GM12878 (cell line): ENCODE results near the gene PLCG1. TPM values are rescaled to one million over a fixed set of nuclear protein-coding genes. Genes with fewer than 3 reads are reported as not detected.

Experiments used
- ATAC-seq: fragments of 200-7000 bp; cut with Tn5 transposase; 3 replicates; pipeline ENCODE4 v1.9.1; 2020; ENCODE audit warnings: mild to moderate bottlenecking, moderate library complexity
- BruUV-seq: library from RNA; stranded (reverse); fragments of 400-500 nt; replicated peaks from 2 replicates; lab custom pipeline; 2021; lab: Mats Ljungman, UMichigan
- CTCF ChIA-PET: fragments of 300-600 bp; sonication (Branson Sonifier 250); formaldehyde crosslinking; extraction: SDS; loops from one replicate; lab custom pipeline; 2021; ENCODE audit warnings: inconsistent platforms; lab: Yijun Ruan, JAX
- POLR2A ChIA-PET: fragments of 350-600 bp; formaldehyde crosslinking; extraction: SDS; loops from one replicate; lab custom pipeline; 2021; ENCODE audit warnings: inconsistent platforms; lab: Charles Lee
- RAD21 ChIA-PET: fragments of 300-600 bp; sonication (Branson Sonifier 250); formaldehyde crosslinking; loops from one replicate; lab custom pipeline; 2023; ENCODE audit warnings: antibody characterized with exemption; ENCODE audit not compliant: unreplicated experiment; lab: Charles Lee
- SMC1A ChIA-PET: fragments of 300-600 bp; sonication (Branson Sonifier 250); formaldehyde crosslinking; loops from one replicate; lab custom pipeline; 2023; ENCODE audit not compliant: unreplicated experiment, uncharacterized antibody; lab: Charles Lee
- DNase-seq: peaks from one replicate; pipeline ENCODE4 v3.0.0-alpha.2; 2011; ENCODE audit warnings: low read depth, low spot score
- FAIRE-seq: peaks from 3 replicates; lab custom pipeline; 2011; peaks lifted over from hg19 to GRCh38; lab: Jason Lieb, UNC
- H2AFZ ChIP-seq: 2 replicates; pipeline ENCODE4 v1.6.0; 2011; ENCODE audit warnings: low read depth, low read length, control low read depth; ENCODE audit not compliant: control insufficient read depth
- H3K27ac ChIP-seq: 2 replicates; pipeline ENCODE4 v1.5.1; 2011; ENCODE audit warnings: control low read depth; ENCODE audit not compliant: control insufficient read depth, insufficient read depth
- H3K27me3 ChIP-seq, 2 experiments: replicated peaks in 1 of 2; 2 replicates each; pipeline versions ENCODE4 v1.6.0 to v1.6.1; 2011; ENCODE audit warnings: low read length in 1 of 2; ENCODE audit not compliant: control insufficient read depth in 2 of 2, insufficient read depth in 2 of 2
- H3K36me3 ChIP-seq, 2 experiments: 2 replicates each; pipeline ENCODE4 v1.5.1; 2011; ENCODE audit warnings: low read length in 1 of 2; ENCODE audit not compliant: control insufficient read depth in 2 of 2, insufficient read depth in 2 of 2
- H3K4me1 ChIP-seq: 2 replicates; pipeline ENCODE4 v1.6.1; 2011; ENCODE audit warnings: mild to moderate bottlenecking, low read length, moderate library complexity, mixed read lengths; ENCODE audit not compliant: control insufficient read depth, insufficient read depth
- H3K4me2 ChIP-seq: 2 replicates; pipeline ENCODE4 v1.6.0; 2011; ENCODE audit warnings: control low read depth; ENCODE audit not compliant: control insufficient read depth, insufficient read depth
- H3K4me3 ChIP-seq: fragments of 200-600 bp; sonication (generic); 2 replicates; pipeline ENCODE4 v1.5.1; 2016
- H3K79me2 ChIP-seq: 2 replicates; pipeline ENCODE4 v1.6.0; 2011; ENCODE audit warnings: low read length; ENCODE audit not compliant: control insufficient read depth, insufficient read depth
- H3K9ac ChIP-seq: 2 replicates; pipeline ENCODE4 v1.8.0; 2011; ENCODE audit warnings: low read length, control low read depth, mixed read lengths; ENCODE audit not compliant: control insufficient read depth, insufficient read depth
- H3K9me3 ChIP-seq: replicated peaks from 3 replicates; pipeline ENCODE4 v1.5.1; 2011; ENCODE audit warnings: mild to moderate bottlenecking, low read length; ENCODE audit not compliant: control insufficient read depth, insufficient read depth
- H4K20me1 ChIP-seq: 2 replicates; pipeline ENCODE4 v1.6.0; 2011; ENCODE audit not compliant: control insufficient read depth, insufficient read depth
- BACH1 ChIP-seq: fragments of 450-650 bp; IDR thresholded peaks from 2 replicates; pipeline ENCODE4 v1.6.1; 2017; ENCODE audit warnings: mild to moderate bottlenecking, borderline replicate concordance
- BCL3 ChIP-seq: IDR thresholded peaks from 2 replicates; pipeline ENCODE4 v1.6.1; 2011; ENCODE audit warnings: borderline replicate concordance, low read depth, mild to moderate bottlenecking, moderate library complexity, low read length; ENCODE audit not compliant: insufficient read depth, poor library complexity, severe bottlenecking
- BCLAF1 ChIP-seq: fragments of 450-650 bp; IDR thresholded peaks from 2 replicates; pipeline ENCODE4 v1.6.1; 2017; ENCODE audit warnings: antibody characterized with exemption, mild to moderate bottlenecking, moderate library complexity
- CREM ChIP-seq: IDR thresholded peaks from 2 replicates; pipeline ENCODE4 v1.6.1; 2014; ENCODE audit warnings: antibody characterized with exemption, low read depth
- FOS ChIP-seq: IDR thresholded peaks from 3 replicates; pipeline ENCODE4 v1.6.1; 2011; ENCODE audit warnings: borderline replicate concordance; ENCODE audit not compliant: insufficient read length; ENCODE audit errors: extremely low read depth
- IRF5 ChIP-seq: fragments of 450-650 bp; IDR thresholded peaks from 2 replicates; pipeline ENCODE4 v1.6.1; 2017; ENCODE audit warnings: borderline replicate concordance
- KAT2A ChIP-seq: conservative IDR thresholded peaks from 2 replicates; pipeline ENCODE4 v1.6.1; 2011; ENCODE audit warnings: low read depth, low read length; ENCODE audit not compliant: control insufficient read depth
- MTA3 ChIP-seq: IDR thresholded peaks from 2 replicates; pipeline ENCODE4 v1.6.1; 2012; ENCODE audit warnings: low read length, inconsistent platforms, borderline replicate concordance
- NFYA ChIP-seq: IDR thresholded peaks from 2 replicates; pipeline ENCODE4 v1.6.1; 2011; ENCODE audit warnings: low read depth, mild to moderate bottlenecking, low read length, improper control_type of control experiment, borderline replicate concordance
- NKRF ChIP-seq: fragments of 450-650 bp; conservative IDR thresholded peaks from 2 replicates; pipeline ENCODE4 v1.6.1; 2017; ENCODE audit warnings: mild to moderate bottlenecking, moderate library complexity
- POU2F2 ChIP-seq: IDR thresholded peaks from 3 replicates; pipeline ENCODE4 v1.6.1; 2011; ENCODE audit warnings: low read depth, mild to moderate bottlenecking, low read length, borderline replicate concordance
- SMAD1 ChIP-seq: fragments of 450-650 bp; IDR thresholded peaks from 2 replicates; pipeline ENCODE4 v1.6.1; 2018; ENCODE audit warnings: mild to moderate bottlenecking, low read depth; ENCODE audit not compliant: partially characterized antibody
- SUPT20H ChIP-seq: IDR thresholded peaks from 2 replicates; pipeline ENCODE4 v1.6.1; 2011; ENCODE audit warnings: low read depth, mild to moderate bottlenecking, low read length, moderate library complexity, borderline replicate concordance; ENCODE audit not compliant: control insufficient read depth
- ZNF24 ChIP-seq: fragments of 450-650 bp; IDR thresholded peaks from 2 replicates; pipeline ENCODE4 v1.6.1; 2017; ENCODE audit warnings: antibody characterized with exemption, mild to moderate bottlenecking
- WGBS: methylation state at CpG from one replicate; pipeline ENCODE4 v1.1.6; 2016; ENCODE audit warnings: low lambda C conversion rate; ENCODE audit not compliant: insufficient replicate concordance, insufficient coverage; ENCODE audit errors: missing lambda C conversion rate; 5-methylcytosine and 5-hydroxymethylcytosine counted together
- in situ Hi-C: fragments of 300-500 bp; cut with MboI; formaldehyde crosslinking; loops from 9 replicates; pipeline ENCODE4 v1.14.3; 2018; ENCODE audit warnings: mixed read lengths
- intact Hi-C: fragments of 100-400 bp; cut with micrococcal nuclease; formaldehyde crosslinking; loops from one replicate; pipeline ENCODE4 v1.14.2; 2022; ENCODE audit not compliant: unreplicated experiment
- polyA plus RNA-seq, 11 experiments: library from polyadenylated mRNA; depleted of rRNA in 4 of 11; unstranded in 6 of 11; stranded (reverse) in 5 of 11; fragments of >200 nt; fragmentation: Nextera tagmentation in 4 of 11; fragmentation: Illumina TruSeq in 1 of 11; extraction: Ambion mirVana in 4 of 11; extraction: Trizol in 1 of 11; gene quantifications; 1 replicate in 1 of 11; 2 replicates in 10 of 11; pipeline versions ENCODE4 v1.2.1 to v1.2.3, GENCODE V29; 2011 to 2016; ENCODE audit warnings: inconsistent platforms in 2 of 11, missing spikeins in 2 of 11, low read depth in 1 of 11
- total RNA-seq, 4 experiments: library from RNA; depleted of rRNA in 3 of 4; stranded (reverse); fragments of >200 nt in 3 of 4; fragmentation: Illumina TruSeq in 1 of 4; extraction: Trizol in 1 of 4; gene quantifications; 2 replicates each; pipeline versions ENCODE4 v1.2.1 to v1.2.3, GENCODE V29; 2013 to 2021

PLCG1 gene
- total and polyA plus RNA-seq, 10 of the 15 experiments (the other 5 are each of a cell fraction or from before 2014, with no cell fraction given), result 2.6 to 114 (median 45.3) TPM

DNA sequence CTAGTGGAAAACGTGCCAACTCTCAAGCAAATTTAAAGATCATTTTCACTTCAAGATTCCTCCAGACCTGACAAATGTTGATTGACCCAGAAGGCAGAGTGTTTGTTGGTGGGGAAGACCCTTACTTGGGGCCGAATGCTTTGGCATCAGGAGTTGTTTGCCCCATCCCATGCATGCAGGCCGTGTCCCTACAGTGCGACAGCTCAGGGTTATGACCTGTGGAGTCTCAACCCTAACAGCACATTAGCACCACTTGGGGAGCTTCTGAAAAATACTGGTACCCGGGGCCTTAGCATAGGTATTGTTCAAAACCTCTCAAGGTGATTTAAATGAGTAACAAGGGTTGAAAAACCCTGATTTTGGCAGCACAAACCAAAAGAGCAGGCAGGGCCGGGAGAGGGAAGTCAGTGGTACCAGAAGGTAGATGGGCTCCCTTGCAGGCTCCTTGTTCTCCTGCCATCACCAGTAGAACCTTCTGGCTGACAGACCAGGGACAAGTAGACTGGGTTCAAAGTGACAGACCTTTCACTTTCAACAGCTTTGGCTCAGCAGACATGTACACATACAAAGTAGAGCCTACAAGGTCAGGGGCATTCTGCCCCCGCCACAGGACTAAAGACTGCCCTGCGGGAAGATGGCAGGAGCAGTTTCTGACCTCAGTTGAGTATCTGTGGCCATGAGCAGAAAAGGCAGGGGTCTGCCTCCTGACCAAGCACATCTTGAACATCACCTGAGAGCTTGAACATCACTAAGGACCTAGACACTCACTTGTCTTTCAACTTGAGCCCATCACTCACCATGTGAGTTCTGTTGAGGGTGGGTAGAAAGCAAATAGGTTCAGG is 39.6 kb downstream of the PLCG1 start (continued):
- TF ChIP-seq BACH1 (no peak), NFYA (no peak)

- Histone ChIP-seq H3K27ac (no peak overlapping the region), H4K20me1 (no peaks in the 10 kb centered on the region), H3K9ac (no peak overlapping the region), H3K36me3 (peaks cover 15 to 27% of the 10 kb centered on the region in 2 experiments; a peak in 3 of 4 replicates), H3K4me2 (no peak overlapping the region), H3K27me3 (no peaks in the 10 kb centered on the region), H3K4me1 (no peaks in the 10 kb centered on the region), H3K79me2 (no peaks in the 10 kb centered on the region), H3K9me3 (no peaks in the 10 kb centered on the region), H3K4me3 (no peak overlapping the region), H2AFZ (no peak overlapping the region)
- BruUV-seq, result no TSS peak
- POLR2A ChIA-PET, result no interaction called here
- DNase-seq (no peak), ATAC-seq (no peak), FAIRE-seq (no peak)
- SMC1A ChIA-PET, result no interaction called here
- CTCF ChIA-PET, result interaction anchor here (4.4 kb wide), 1 partner anchor 43 kb away, joined by 17 read pairs; no protein-coding TSS in a partner anchor
- in situ Hi-C loops, result no loop called here
- RAD21 ChIA-PET, result no interaction called here
- intact Hi-C loops, result no loop called here
- 95% methylated on average over 2 of the region's 2 CpGs for WGBS
- TF ChIP-seq MTA3 (no peak), IRF5 (no peak), FOS (no peak), ZNF24 (no peak), SMAD1 (no peak), CREM (no peak), NKRF (no peak), BCLAF1 (no peak), KAT2A (no peak), SUPT20H (no peak), POU2F2 (no peak), BCL3 (no peak)
Measured at GRCh38 chr20:41177636-41178035, 40.3 kb downstream of the PLCG1 start.
